OCI-LY7 (cell line): ENCODE results near the gene TLX1. TPM values are rescaled to one million over a fixed set of nuclear protein-coding genes. Genes with fewer than 3 reads are reported as not detected.

Source experiments
- BruUV-seq: library from RNA; stranded (reverse); fragments of 400-500 nt; replicated peaks from 2 replicates; lab custom pipeline; 2021; lab: Mats Ljungman, UMichigan
- CTCF ChIA-PET: fragments of 300-600 bp; sonication (Branson Sonifier 250); formaldehyde crosslinking; loops from one replicate; lab custom pipeline; 2022; ENCODE audit warnings: antibody characterized with exemption; ENCODE audit not compliant: unreplicated experiment; lab: Charles Lee
- POLR2A ChIA-PET: fragments of 300-600 bp; sonication (Branson Sonifier 250); formaldehyde crosslinking; loops from one replicate; lab custom pipeline; 2022; ENCODE audit warnings: antibody characterized with exemption; lab: Charles Lee
- DNase-seq: peaks from one replicate; pipeline ENCODE4 v3.0.0-alpha.2; 2015; ENCODE audit warnings: low spot score
- H2AFZ ChIP-seq: fragments of 200-600 bp; sonication (generic), shearing (Covaris generic); 2 replicates; pipeline ENCODE4 v1.6.1; 2014; ENCODE audit warnings: mild to moderate bottlenecking, antibody characterized with exemption, low read length, moderate library complexity
- H3K27ac ChIP-seq: fragments of 200-600 bp; sonication (generic); 2 replicates; pipeline ENCODE4 v1.5.1; 2014; ENCODE audit warnings: mixed run types, low read depth, mild to moderate bottlenecking, moderate library complexity, low read length, inconsistent platforms; ENCODE audit not compliant: poor library complexity, severe bottlenecking
- H3K36me3 ChIP-seq: fragments of 200-600 bp; sonication (generic); 2 replicates; pipeline ENCODE4 v1.6.1; 2014; ENCODE audit warnings: mild to moderate bottlenecking, antibody characterized with exemption, low read length, moderate library complexity, mixed read lengths; ENCODE audit not compliant: insufficient read depth
- H3K4me1 ChIP-seq: fragments of 200-600 bp; sonication (generic); 2 replicates; pipeline ENCODE4 v1.5.1; 2014; ENCODE audit warnings: mild to moderate bottlenecking, low read length; ENCODE audit not compliant: insufficient read depth, poor library complexity, severe bottlenecking
- H3K4me2 ChIP-seq: fragments of 200-600 bp; sonication (generic); 2 replicates; pipeline ENCODE4 v1.6.1; 2014; ENCODE audit warnings: mild to moderate bottlenecking, low read length
- H3K4me3 ChIP-seq: fragments of 200-600 bp; sonication (generic); 2 replicates; pipeline ENCODE4 v1.5.1; 2014; ENCODE audit warnings: mild to moderate bottlenecking, low read depth, low read length; ENCODE audit not compliant: poor library complexity, severe bottlenecking
- H3K79me2 ChIP-seq: fragments of 200-600 bp; sonication (generic); 2 replicates; pipeline ENCODE4 v1.6.1; 2016; ENCODE audit warnings: low read depth, mild to moderate bottlenecking, low read length, moderate library complexity, mixed read lengths; ENCODE audit not compliant: insufficient read depth
- H3K9me2 ChIP-seq: fragments of 200-600 bp; sonication (generic); 2 replicates; pipeline ENCODE4 v1.6.1; 2016; ENCODE audit warnings: mild to moderate bottlenecking, low read length, mixed read lengths; ENCODE audit not compliant: insufficient read depth
- H3K9me3 ChIP-seq: fragments of 200-600 bp; sonication (generic); 2 replicates; pipeline ENCODE4 v1.6.1; 2014; ENCODE audit warnings: mild to moderate bottlenecking, mixed run types, low read length, mixed read lengths
- H4K20me1 ChIP-seq: fragments of 200-600 bp; sonication (generic); 2 replicates; pipeline ENCODE4 v1.6.1; 2014; ENCODE audit warnings: mild to moderate bottlenecking, antibody characterized with exemption, low read length, moderate library complexity, mixed read lengths; ENCODE audit not compliant: insufficient read depth
- EZH2phosphoT487 ChIP-seq: fragments of 200-600 bp; sonication (generic); IDR thresholded peaks from 2 replicates; pipeline ENCODE4 v1.6.1; 2018; ENCODE audit warnings: low read depth, borderline replicate concordance, mild to moderate bottlenecking, mixed run types, antibody characterized with exemption, low read length, moderate library complexity, mixed read lengths
- intact Hi-C: fragments of 100-400 bp; cut with micrococcal nuclease; formaldehyde crosslinking; loops from one replicate; pipeline ENCODE4 v1.10.0; 2022; ENCODE audit not compliant: unreplicated experiment
- total RNA-seq, 2 experiments: library from RNA; depleted of rRNA in 1 of 2; stranded (reverse); fragments of >200 nt in 1 of 2; shearing (Covaris generic) in 1 of 2; gene quantifications; 2 replicates each; pipeline ENCODE4 v1.2.3, GENCODE V29; 2014 to 2022
- TF ChIP-seq, protein P1 (sequence below): fragments of 200-600 bp; sonication (generic); conservative IDR thresholded peaks from 2 replicates; pipeline ENCODE4 v1.5.1; 2014; ENCODE audit warnings: mild to moderate bottlenecking, antibody characterized with exemption, low read length, moderate library complexity, mixed read lengths

TLX1 gene
- total RNA-seq, 2 experiments from 2014 or later: not detected

DNA sequence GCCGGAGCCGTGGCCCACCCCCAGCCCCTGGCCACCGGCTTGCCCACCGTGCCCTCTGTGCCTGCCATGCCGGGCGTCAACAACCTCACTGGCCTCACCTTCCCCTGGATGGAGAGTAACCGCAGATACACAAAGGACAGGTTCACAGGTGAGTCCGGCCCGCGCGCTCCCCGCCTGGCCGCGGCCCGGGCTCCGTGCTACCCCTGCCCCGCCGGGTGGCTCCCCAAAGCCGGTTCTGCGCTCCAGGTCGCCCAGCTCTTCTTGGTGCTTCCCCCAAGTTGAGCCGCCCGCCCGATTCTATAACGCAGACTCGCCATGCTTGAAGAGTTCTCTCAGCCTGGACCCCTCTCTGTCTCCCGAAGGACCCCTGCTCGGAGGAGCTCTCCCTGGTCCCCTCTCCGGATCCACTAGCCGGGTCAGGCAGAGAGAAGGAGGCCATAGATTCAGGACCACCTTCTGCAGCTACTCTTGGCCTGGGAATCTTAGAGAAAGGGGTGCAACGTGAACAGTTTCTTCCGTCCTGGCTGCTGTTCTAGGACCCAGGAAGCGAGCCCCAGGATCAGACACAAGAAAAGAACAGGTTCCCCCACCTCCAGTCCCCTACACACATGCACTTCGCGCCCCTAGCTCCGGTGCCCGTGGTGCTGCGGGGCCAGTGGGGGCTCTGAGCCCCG lies 999 bp downstream of the TLX1 start:
- Histone ChIP-seq H2AFZ (no peak overlapping the region), H4K20me1 (no peaks in the 10 kb centered on the region), H3K9me3 (no peaks in the 10 kb centered on the region), H3K4me1 (no peaks in the 10 kb centered on the region), H3K9me2 (no peaks in the 10 kb centered on the region), H3K36me3 (no peaks in the 10 kb centered on the region), H3K4me3 (no peak overlapping the region), H3K4me2 (no peak overlapping the region), H3K27ac (no peak overlapping the region), H3K79me2 (no peaks in the 10 kb centered on the region)
- CTCF ChIA-PET: interaction anchor here (0.5 kb wide), 1 partner anchor 13 kb away, joined by 5 read pairs; no protein-coding TSS in a partner anchor
- no peak for DNase-seq
- TF ChIP-seq, protein P1, sequence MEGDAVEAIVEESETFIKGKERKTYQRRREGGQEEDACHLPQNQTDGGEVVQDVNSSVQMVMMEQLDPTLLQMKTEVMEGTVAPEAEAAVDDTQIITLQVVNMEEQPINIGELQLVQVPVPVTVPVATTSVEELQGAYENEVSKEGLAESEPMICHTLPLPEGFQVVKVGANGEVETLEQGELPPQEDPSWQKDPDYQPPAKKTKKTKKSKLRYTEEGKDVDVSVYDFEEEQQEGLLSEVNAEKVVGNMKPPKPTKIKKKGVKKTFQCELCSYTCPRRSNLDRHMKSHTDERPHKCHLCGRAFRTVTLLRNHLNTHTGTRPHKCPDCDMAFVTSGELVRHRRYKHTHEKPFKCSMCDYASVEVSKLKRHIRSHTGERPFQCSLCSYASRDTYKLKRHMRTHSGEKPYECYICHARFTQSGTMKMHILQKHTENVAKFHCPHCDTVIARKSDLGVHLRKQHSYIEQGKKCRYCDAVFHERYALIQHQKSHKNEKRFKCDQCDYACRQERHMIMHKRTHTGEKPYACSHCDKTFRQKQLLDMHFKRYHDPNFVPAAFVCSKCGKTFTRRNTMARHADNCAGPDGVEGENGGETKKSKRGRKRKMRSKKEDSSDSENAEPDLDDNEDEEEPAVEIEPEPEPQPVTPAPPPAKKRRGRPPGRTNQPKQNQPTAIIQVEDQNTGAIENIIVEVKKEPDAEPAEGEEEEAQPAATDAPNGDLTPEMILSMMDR: no peak
- no peak for TF ChIP-seq EZH2phosphoT487
- POLR2A ChIA-PET: interaction anchor here (0.6 kb wide), 1 partner anchor 19 kb away, joined by 3 read pairs; no protein-coding TSS in a partner anchor
- intact Hi-C loops: no loop called here
- BruUV-seq: no TSS peak

DNA sequence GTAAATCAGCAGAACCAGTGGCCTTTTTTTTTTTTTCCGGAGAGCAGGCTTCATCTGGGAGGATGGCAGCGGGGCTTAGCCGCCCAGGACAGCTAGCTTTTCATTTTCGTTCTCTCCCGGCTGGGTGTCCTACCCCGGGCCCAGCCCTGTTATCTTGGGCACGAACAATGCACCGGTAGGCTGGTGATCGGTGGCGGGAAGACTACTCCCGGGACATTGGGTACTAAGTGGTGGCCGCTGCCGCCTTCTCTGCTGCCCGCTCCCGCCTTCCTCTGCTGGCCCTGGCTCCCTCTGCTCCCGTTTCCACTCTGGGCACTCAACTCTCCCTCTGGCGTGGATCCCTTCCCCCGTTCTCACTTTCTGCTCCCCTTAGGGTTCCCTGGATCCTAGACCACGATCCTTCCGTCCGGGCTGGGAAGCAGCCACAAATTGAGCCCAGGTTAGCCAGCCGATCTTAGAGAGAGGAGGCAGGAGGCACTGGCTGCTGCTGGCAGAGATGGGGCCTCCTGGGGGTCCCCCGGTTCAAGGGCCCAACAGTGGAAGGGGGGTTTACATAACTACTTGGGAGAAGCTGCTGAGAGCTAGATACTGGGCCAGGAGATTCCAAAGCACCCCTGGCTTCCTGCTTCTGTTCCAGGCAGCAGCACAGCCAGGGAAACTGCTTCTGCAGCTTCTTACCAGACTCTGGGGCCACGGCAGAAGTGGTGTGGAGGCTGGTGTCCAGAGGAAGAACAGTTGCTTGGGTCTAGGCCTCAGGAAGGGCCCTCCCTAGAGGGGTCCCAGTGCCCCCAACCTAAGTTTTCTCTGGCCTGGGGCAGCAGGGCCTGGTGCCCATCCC lies 1.8 kb downstream of the TLX1 start:
- Histone ChIP-seq H3K9me2 (no peaks in the 10 kb centered on the region), H3K9me3 (no peaks in the 10 kb centered on the region), H2AFZ (no peak overlapping the region), H3K79me2 (no peaks in the 10 kb centered on the region), H3K4me3 (no peak overlapping the region), H3K4me1 (no peaks in the 10 kb centered on the region), H3K36me3 (no peaks in the 10 kb centered on the region), H4K20me1 (no peaks in the 10 kb centered on the region), H3K27ac (no peak overlapping the region), H3K4me2 (no peak overlapping the region)
- intact Hi-C loops: no loop called here
- POLR2A ChIA-PET: interaction anchor here (0.6 kb wide), 1 partner anchor 20 kb away, joined by 3 read pairs; no protein-coding TSS in a partner anchor
- no peak for DNase-seq
- no TSS peak for BruUV-seq
- TF ChIP-seq, protein P1: no peak
- no peak for TF ChIP-seq EZH2phosphoT487
- CTCF ChIA-PET: interaction anchor here (0.5 to 0.6 kb wide), 2 partner anchors 11 to 13 kb away, joined by 5 read pairs; no protein-coding TSS in a partner anchor
